ENCODE data around the gene TIPARP.

TIPARP gene

GRCh38 chr3:156675830-156676767 lies 1.7 kb downstream of the TIPARP start:
- in situ Hi-C loops (cut with HindIII; ENCODE audit: low sequenced_read_pairs) = no loop called here

- in situ Hi-C loops (cut with HindIII; ENCODE audit: low sequenced_read_pairs) = no loop called here
Observed at GRCh38 chr3:156676768-156677479, 2.5 kb downstream of the TIPARP start.

GRCh38 chr3:156677536-156677935 lies 3.1 kb downstream of the TIPARP start:
- in situ Hi-C loops (cut with HindIII; ENCODE audit: low sequenced_read_pairs) = no loop called here

GRCh38 chr3:156678197-156678596 lies 3.8 kb downstream of the TIPARP start:
- in situ Hi-C loops (cut with HindIII; ENCODE audit: low sequenced_read_pairs) = no loop called here

- in situ Hi-C loops (cut with HindIII; ENCODE audit: low sequenced_read_pairs) = no loop called here
Observed at GRCh38 chr3:156680243-156680914, 6.0 kb downstream of the TIPARP start.

- in situ Hi-C loops (cut with HindIII; ENCODE audit: low sequenced_read_pairs) = no loop called here
Observed at GRCh38 chr3:156681002-156681401, 6.6 kb downstream of the TIPARP start.

GRCh38 chr3:156682501-156682900 lies 8.1 kb downstream of the TIPARP start:
- in situ Hi-C loops (cut with HindIII; ENCODE audit: low sequenced_read_pairs) = no loop called here

GRCh38 chr3:156682963-156683362 lies 8.6 kb downstream of the TIPARP start:
- in situ Hi-C loops (cut with HindIII; ENCODE audit: low sequenced_read_pairs) = no loop called here

- in situ Hi-C loops (cut with HindIII; ENCODE audit: low sequenced_read_pairs) = no loop called here
Observed at GRCh38 chr3:156685198-156685597, 10.8 kb downstream of the TIPARP start.

- in situ Hi-C loops (cut with HindIII; ENCODE audit: low sequenced_read_pairs) = no loop called here
Observed at GRCh38 chr3:156685752-156686151, 11.4 kb downstream of the TIPARP start.

GRCh38 chr3:156687023-156687422 lies 12.6 kb downstream of the TIPARP start:
- in situ Hi-C loops (cut with HindIII; ENCODE audit: low sequenced_read_pairs) = no loop called here

- in situ Hi-C loops (cut with HindIII; ENCODE audit: low sequenced_read_pairs) = no loop called here
Observed at GRCh38 chr3:156688632-156689452, 14.5 kb downstream of the TIPARP start.

- in situ Hi-C loops (cut with HindIII; ENCODE audit: low sequenced_read_pairs) = no loop called here
Observed at GRCh38 chr3:156689608-156690007, 15.2 kb downstream of the TIPARP start.

- in situ Hi-C loops (cut with HindIII; ENCODE audit: low sequenced_read_pairs) = no loop called here
Observed at GRCh38 chr3:156691920-156692319, 17.5 kb downstream of the TIPARP start.

GRCh38 chr3:156693166-156693565 lies 18.8 kb downstream of the TIPARP start:
- in situ Hi-C loops (cut with HindIII; ENCODE audit: low sequenced_read_pairs) = no loop called here

- in situ Hi-C loops (cut with HindIII; ENCODE audit: low sequenced_read_pairs) = no loop called here
Observed at GRCh38 chr3:156694536-156694935, 20.1 kb downstream of the TIPARP start.

- in situ Hi-C loops (cut with HindIII; ENCODE audit: low sequenced_read_pairs) = no loop called here
Observed at GRCh38 chr3:156702367-156702766, 28.0 kb downstream of the TIPARP start.

GRCh38 chr3:156704370-156705036 lies 30.1 kb downstream of the TIPARP start:
- in situ Hi-C loops (cut with HindIII; ENCODE audit: low sequenced_read_pairs) = no loop called here

GRCh38 chr3:156705761-156706616 lies 31.6 kb downstream of the TIPARP start:
- in situ Hi-C loops (cut with HindIII; ENCODE audit: low sequenced_read_pairs) = no loop called here
